ENCODE results near the gene PCDHGA1. TPM values are rescaled to one million over a fixed set of nuclear protein-coding genes. Genes with fewer than 3 reads are reported as not detected.
"Not testable (repeated sequence)": the region's sequence is repeated elsewhere in the genome, so short reads cannot be mapped to it uniquely, and the experiment has no call there.

The PCDHGA1 gene
- total RNA-seq, 1 experiment from 2014 or later: 0.64 TPM

- H3K4me1 ChIP-seq: no peaks in the 10 kb centered on the region
- no peak within 1 kb of the TSS for H3K4me3 ChIP-seq (ENCODE audit: low read depth, low read length)
- no peaks in the 10 kb centered on the region for H3K36me3 Mint-ChIP-seq (ENCODE audit: insufficient read depth, unreplicated experiment)
- H3K4me3 Mint-ChIP-seq (ENCODE audit: unreplicated experiment): no peak within 1 kb of the TSS
- H3K9me3 Mint-ChIP-seq (ENCODE audit: unreplicated experiment): no peaks in the 10 kb centered on the region
- H3K27ac Mint-ChIP-seq (ENCODE audit: unreplicated experiment): no peak within 1 kb of the TSS
- ChIA-PET CTCF (no interaction called here), POLR2A (no interaction called here)
- intact Hi-C loops (cut with micrococcal nuclease; ENCODE audit: unreplicated experiment): no loop called here
- H3K27me3 ChIP-seq (replicated peaks; ENCODE audit: control insufficient read depth, insufficient read depth, low read length): no peaks in the 10 kb centered on the region
- H3K4me1 Mint-ChIP-seq (ENCODE audit: low read depth, unreplicated experiment): no peaks in the 10 kb centered on the region
- BruUV-seq (replicated peaks): no TSS peak
- no peak for TF ChIP-seq CTCF (IDR thresholded peaks at IDR 0.05; ENCODE audit: insufficient read depth in 1 of 2, low read depth in 1 of 2, low read length in 1 of 2, severe bottlenecking in 1 of 2, unreplicated experiment in 1 of 2)
- H3K36me3 ChIP-seq (ENCODE audit: control insufficient read depth, insufficient read depth, low read length): no peaks in the 10 kb centered on the region
- no peaks in the 10 kb centered on the region; the same call in 1 of the 2 replicates for H3K9me3 ChIP-seq
- no peak for DNase-seq
- H3K27me3 Mint-ChIP-seq (ENCODE audit: insufficient read depth, unreplicated experiment): no peaks in the 10 kb centered on the region
Measured at GRCh38 chr5:141382469-141383294, 52.4 kb downstream of the PCDHGA1 start, which contains the start of gene PCDHGA7. TSS of gene PCDHGA7 (plus strand) at chr5:141382742. CDS start at chr5:141382900, 158 bp downstream.

- no peaks in the 10 kb centered on the region for H3K4me1 ChIP-seq
- no peak for DNase-seq
- H3K27me3 Mint-ChIP-seq (ENCODE audit: insufficient read depth, unreplicated experiment): no peaks in the 10 kb centered on the region
- H3K4me3 Mint-ChIP-seq (ENCODE audit: unreplicated experiment): no peak overlapping the region
- no peaks in the 10 kb centered on the region for H3K4me1 Mint-ChIP-seq (ENCODE audit: low read depth, unreplicated experiment)
- no peaks in the 10 kb centered on the region for H3K9me3 Mint-ChIP-seq (ENCODE audit: unreplicated experiment)
- no peaks in the 10 kb centered on the region for H3K36me3 Mint-ChIP-seq (ENCODE audit: insufficient read depth, unreplicated experiment)
- H3K4me3 ChIP-seq (ENCODE audit: low read depth, low read length): no peak overlapping the region
- intact Hi-C loops (cut with micrococcal nuclease; ENCODE audit: unreplicated experiment): no loop called here
- no peak for TF ChIP-seq CTCF (IDR thresholded peaks at IDR 0.05; ENCODE audit: insufficient read depth in 1 of 2, low read depth in 1 of 2, low read length in 1 of 2, severe bottlenecking in 1 of 2, unreplicated experiment in 1 of 2)
- H3K36me3 ChIP-seq (ENCODE audit: control insufficient read depth, insufficient read depth, low read length): no peaks in the 10 kb centered on the region
- no TSS peak for BruUV-seq (replicated peaks)
- H3K9me3 ChIP-seq: no peaks in the 10 kb centered on the region; the same call in 1 of the 2 replicates
- CTCF ChIA-PET: no interaction called here
- no peaks in the 10 kb centered on the region for H3K27me3 ChIP-seq (replicated peaks; ENCODE audit: control insufficient read depth, insufficient read depth, low read length)
- POLR2A ChIA-PET: no interaction called here
- no peak overlapping the region for H3K27ac Mint-ChIP-seq (ENCODE audit: unreplicated experiment)
Measured at GRCh38 chr5:141383345-141383744, 53.0 kb downstream of the PCDHGA1 start.

- Mint-ChIP-seq H3K36me3 (ENCODE audit: insufficient read depth, unreplicated experiment) (no peaks in the 10 kb centered on the region), H3K27ac (ENCODE audit: unreplicated experiment) (no peak overlapping the region), H3K9me3 (ENCODE audit: unreplicated experiment) (peaks cover 12% of the 10 kb centered on the region), H3K4me1 (ENCODE audit: low read depth, unreplicated experiment) (no peaks in the 10 kb centered on the region), H3K4me3 (ENCODE audit: unreplicated experiment) (no peak overlapping the region), H3K27me3 (ENCODE audit: insufficient read depth, unreplicated experiment) (no peaks in the 10 kb centered on the region)
- DNase-seq: no peak
- ChIA-PET CTCF (no interaction called here), POLR2A (no interaction called here)
- intact Hi-C loops (cut with micrococcal nuclease; ENCODE audit: unreplicated experiment): no loop called here
- H3K4me3 ChIP-seq (ENCODE audit: low read depth, low read length): no peak overlapping the region
- H3K4me1 ChIP-seq: no peaks in the 10 kb centered on the region
- no peaks in the 10 kb centered on the region; the same call in 1 of the 2 replicates for H3K9me3 ChIP-seq
- no peaks in the 10 kb centered on the region for H3K36me3 ChIP-seq (ENCODE audit: control insufficient read depth, insufficient read depth, low read length)
- no peak for TF ChIP-seq CTCF (IDR thresholded peaks at IDR 0.05; ENCODE audit: insufficient read depth in 1 of 2, low read depth in 1 of 2, low read length in 1 of 2, severe bottlenecking in 1 of 2, unreplicated experiment in 1 of 2)
- BruUV-seq (replicated peaks): no TSS peak
- no peaks in the 10 kb centered on the region for H3K27me3 ChIP-seq (replicated peaks; ENCODE audit: control insufficient read depth, insufficient read depth, low read length)
Measured at GRCh38 chr5:141384471-141385267, 54.4 kb downstream of the PCDHGA1 start.

- POLR2A ChIA-PET; H3K4me3 Mint-ChIP-seq (ENCODE audit: unreplicated experiment); H3K27me3 ChIP-seq (replicated peaks; ENCODE audit: control insufficient read depth, insufficient read depth, low read length); H3K4me1 Mint-ChIP-seq (ENCODE audit: low read depth, unreplicated experiment); H3K27ac Mint-ChIP-seq (ENCODE audit: unreplicated experiment); H3K9me3 ChIP-seq; H3K36me3 Mint-ChIP-seq (ENCODE audit: insufficient read depth, unreplicated experiment); H3K36me3 ChIP-seq (ENCODE audit: control insufficient read depth, insufficient read depth, low read length); H3K27me3 Mint-ChIP-seq (ENCODE audit: insufficient read depth, unreplicated experiment); H3K4me1 ChIP-seq; BruUV-seq (replicated peaks); intact Hi-C loops (cut with micrococcal nuclease; ENCODE audit: unreplicated experiment); DNase-seq; CTCF ChIA-PET; H3K4me3 ChIP-seq (ENCODE audit: low read depth, low read length): not testable (repeated sequence)
- H3K9me3 Mint-ChIP-seq (ENCODE audit: unreplicated experiment): peaks cover 19% of the 10 kb centered on the region
Measured at GRCh38 chr5:141387557-141388311, 57.4 kb downstream of the PCDHGA1 start, which contains the start of gene PCDHGB4. TSS of gene PCDHGB4 (plus strand) at chr5:141387698. CDS start at chr5:141387885, 187 bp downstream.
